Stimulated activated CD4-positive, alpha-beta T cell treated with anti-CD3 and anti-CD28 coated beads, Interleukin-4, amount 100 ng/mL, for 1 hour (primary cell): ENCODE results near the gene PIP4K2A.
"Not testable (repeated sequence)": the region's sequence is repeated elsewhere in the genome, so short reads cannot be mapped to it uniquely, and the experiment has no call there.

ENCODE experiments used
- DNase-seq: peaks from one replicate; pipeline ENCODE4 v3.0.0-alpha.2; 2020

PIP4K2A gene

GRCh38 chr10:22548344-22548743 lies 166.0 kb downstream of the PIP4K2A start:
- no peak for DNase-seq

- no peak for DNase-seq
Measured at GRCh38 chr10:22545643-22546042, 168.7 kb downstream of the PIP4K2A start.

- DNase-seq, result no peak
Measured at GRCh38 chr10:22544325-22545068, 169.9 kb downstream of the PIP4K2A start.

DNA sequence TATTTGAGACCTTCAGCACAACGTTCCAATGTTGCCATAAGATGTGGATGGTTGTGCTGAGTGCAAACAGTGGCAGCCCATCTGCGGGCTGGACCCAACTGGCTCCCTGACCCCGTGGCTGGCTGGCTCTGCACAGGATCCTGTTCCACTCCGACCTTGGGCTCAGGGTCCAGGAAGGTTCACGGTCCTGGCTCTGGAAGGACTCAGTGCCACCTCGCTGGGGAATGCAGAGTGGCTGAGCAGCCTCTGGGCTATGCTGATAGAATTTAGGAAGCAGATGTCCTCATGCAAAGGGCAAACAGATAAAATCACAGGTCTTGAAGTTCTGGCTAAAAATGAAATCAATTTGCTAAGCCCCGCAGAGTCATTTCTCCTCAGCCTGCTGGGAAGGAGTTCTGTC lies 171.6 kb downstream of the PIP4K2A start:
- DNase-seq, result no peak

GRCh38 chr10:22541900-22542299 lies 172.5 kb downstream of the PIP4K2A start:
- no peak for DNase-seq

- DNase-seq, result no peak
Measured at GRCh38 chr10:22539579-22540298, 174.6 kb downstream of the PIP4K2A start.

DNA sequence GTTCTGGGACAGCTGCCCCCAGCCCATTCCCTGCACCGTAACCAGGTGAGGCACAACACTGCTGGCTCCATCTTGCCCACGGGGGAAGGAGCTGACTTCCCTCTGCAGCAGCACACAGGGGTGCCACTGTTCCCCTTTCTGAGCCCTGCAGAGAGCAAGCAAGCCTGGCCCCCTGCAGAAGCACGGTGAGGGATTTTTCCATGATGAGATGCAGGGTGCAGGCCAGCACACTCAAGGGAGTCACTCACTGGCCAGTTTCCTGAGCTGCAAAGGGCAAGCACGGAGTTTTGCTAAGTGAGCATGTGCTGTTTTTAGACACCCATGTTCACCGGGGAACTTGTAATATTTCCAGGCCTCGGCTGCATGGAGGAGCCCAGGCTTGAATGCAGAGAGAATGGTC lies 176.6 kb downstream of the PIP4K2A start:
- no peak for DNase-seq

DNA sequence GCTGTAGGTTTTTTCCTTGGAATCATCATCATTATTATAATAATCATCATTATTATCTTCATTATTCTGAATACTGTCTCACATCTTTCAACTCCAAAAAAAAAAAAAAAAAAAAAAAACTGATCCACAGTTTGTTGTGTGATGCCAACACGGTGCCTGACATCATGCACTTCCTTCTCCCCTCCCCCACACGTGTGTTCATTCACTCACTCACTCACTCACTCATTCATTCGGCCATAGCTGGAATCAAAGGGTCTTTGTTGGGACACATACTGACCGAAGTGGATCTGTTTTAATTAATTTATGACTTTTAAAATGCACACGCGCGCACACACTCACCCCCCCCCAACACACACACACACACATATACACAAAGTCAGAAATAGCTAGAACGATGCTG lies 177.8 kb downstream of the PIP4K2A start:
- no peak for DNase-seq

- no peak for DNase-seq
Measured at GRCh38 chr10:22534849-22535604, 179.4 kb downstream of the PIP4K2A start.

GRCh38 chr10:22531441-22531840 lies 182.9 kb downstream of the PIP4K2A start:
- no peak for DNase-seq

DNA sequence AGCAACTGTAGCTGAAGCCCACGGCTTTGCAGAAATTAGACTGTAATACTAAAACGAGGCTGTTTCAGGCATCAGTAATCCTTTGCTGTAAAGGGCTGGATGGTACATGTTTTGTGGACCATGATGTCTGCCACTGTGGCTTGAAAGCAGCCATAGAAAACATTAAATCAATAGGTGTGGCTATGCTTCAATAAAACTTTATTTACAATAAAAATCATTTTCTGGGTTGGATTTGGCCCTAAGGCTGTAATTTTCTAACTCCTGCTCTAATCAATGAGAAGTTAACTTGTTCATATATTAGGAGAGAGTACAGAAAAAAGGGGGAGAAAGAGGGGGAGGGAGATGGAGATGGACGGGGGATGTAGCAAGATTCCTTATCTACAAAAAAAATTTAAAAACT lies 183.4 kb downstream of the PIP4K2A start:
- no peak for DNase-seq

- DNase-seq, result no peak
Measured at GRCh38 chr10:22527520-22527919, 186.9 kb downstream of the PIP4K2A start.

GRCh38 chr10:22524333-22524732 lies 190.0 kb downstream of the PIP4K2A start:
- DNase-seq, result not testable (repeated sequence)

DNA sequence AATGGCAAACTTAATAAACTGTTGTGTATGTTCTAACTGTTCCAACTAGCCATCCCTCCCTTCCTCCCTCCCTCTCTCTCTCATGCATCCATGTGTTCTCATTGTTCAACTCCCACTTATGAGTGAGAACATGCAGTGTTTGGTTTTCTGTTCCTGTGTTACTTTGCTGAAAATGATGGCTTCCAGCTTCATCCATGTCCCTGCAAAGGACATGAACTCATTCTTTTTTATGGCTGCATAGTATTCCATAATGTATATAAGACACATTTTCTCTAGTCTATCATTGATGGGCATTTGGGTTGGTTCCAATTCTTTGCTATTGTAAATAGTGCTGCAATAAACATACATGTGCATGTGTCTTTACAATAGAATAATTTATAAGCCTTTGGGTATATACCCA lies 193.7 kb downstream of the PIP4K2A start:
- not testable (repeated sequence) for DNase-seq

- DNase-seq, result no peak
Measured at GRCh38 chr10:22518167-22518724, 196.1 kb downstream of the PIP4K2A start.

GRCh38 chr10:22515009-22515408 lies 199.4 kb downstream of the PIP4K2A start:
- no peak for DNase-seq

DNA sequence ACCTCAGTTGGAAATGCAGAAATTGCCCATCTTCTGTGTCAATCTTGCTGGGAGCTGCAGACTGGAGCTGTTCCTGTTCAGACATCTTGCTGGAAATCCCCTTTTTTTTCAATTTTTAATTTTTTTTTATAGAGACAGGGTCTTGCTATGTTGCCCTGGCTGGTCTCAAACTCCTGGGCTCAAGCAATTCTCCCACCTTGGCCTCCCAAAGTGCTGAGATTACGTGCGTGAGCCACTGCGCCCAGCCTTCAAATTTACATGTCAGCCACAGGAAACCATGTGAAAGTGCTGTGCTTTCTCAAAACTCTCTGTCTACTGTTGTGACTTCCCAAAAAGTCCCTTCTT lies 200.0 kb downstream of the PIP4K2A start:
- DNase-seq, result not testable (repeated sequence)

DNA sequence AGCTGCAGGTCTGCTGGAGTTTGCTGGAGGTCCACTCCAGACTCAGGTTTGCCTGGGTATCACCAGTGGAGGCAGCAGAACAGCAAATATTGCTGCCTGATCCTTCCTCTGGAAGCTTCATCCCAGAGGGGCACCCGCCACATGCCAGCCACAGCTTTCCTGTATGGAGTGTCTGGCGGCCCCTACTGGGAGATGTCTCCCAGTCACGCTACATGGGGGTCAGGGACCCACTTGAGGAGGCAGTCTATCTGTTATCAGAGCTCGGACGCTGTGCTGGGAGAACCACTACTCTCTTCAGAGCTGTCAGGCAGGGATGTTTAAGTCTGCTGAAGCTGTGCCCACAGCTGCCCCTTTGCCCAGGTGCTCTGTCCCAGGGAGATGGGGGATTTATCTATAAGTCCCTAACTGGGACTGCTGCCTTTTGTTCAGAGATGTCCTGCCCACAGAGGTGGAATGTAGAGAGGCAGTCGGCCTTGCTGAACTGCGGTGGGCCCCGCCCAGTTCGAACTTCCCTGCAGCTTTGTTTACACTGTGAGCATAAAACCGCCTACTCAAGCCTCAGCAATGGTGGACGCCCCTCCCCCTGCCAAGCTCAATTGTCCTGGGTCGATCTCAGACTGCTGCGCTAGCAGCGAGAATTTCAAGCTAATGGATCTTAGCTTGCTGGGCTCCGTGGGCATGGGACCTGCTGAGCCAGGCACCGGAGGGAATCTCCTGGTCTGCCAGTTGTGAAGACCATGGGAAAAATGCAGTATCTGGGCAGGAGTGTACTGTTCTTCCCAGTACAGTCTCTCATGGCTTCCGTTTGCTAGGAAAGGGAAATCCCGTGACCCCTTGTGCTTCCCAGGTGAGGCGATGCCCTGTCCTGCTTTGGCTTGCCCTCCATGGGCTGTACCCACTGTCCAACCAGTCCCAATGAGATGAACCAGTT lies 200.6 kb downstream of the PIP4K2A start:
- DNase-seq, result not testable (repeated sequence)

GRCh38 chr10:22512015-22512414 lies 202.4 kb downstream of the PIP4K2A start:
- not testable (repeated sequence) for DNase-seq

- not testable (repeated sequence) for DNase-seq
Measured at GRCh38 chr10:22508214-22508613, 206.2 kb downstream of the PIP4K2A start.

DNA sequence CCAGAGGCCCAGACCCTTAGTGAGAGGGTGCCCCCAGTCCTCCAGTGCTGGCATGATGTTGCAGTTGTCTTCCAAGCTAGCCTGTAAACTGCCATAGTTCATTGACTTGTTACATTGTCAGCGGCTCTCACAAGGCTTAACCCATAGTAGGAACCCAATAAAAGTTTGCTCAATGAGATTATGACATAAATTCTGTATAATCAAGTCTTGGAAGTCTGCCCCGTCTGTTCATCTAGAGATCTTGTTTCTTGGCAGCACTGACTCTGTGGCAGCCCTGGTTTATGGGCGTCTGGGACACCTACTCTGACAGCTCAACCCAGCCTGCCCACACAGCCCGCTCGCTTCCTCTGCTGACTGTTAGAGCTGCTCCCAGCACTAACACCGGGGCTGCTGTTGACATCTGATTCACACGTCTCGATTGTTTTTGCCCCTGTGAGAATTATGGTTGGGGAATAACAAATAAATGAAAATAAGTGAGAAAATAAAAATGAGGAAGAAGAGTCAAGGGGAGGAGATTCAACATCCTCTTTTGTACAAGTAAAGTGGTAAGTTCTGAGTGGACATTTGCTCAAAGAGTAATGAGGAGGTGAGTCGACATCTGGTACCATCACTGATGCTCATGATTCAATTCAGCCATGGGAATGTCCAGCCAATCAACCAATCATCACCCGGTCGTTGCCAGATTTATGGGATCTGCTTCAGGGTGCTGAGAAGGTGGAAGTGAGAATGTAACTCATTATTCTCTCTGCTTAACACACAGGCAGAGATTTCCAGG lies 208.3 kb downstream of the PIP4K2A start:
- peak; percentile 44 for DNase-seq
